Measurements from ENCODE around the gene IGSF23. TPM values are rescaled to one million over a fixed set of nuclear protein-coding genes. Genes with fewer than 3 reads are reported as not detected.

Gene IGSF23
- total RNA-seq, 2 donors from 2014 or later: not detected

GRCh38 chr19:44575116-44575700 is 38.2 kb upstream of the IGSF23 start:
- no peaks in the 10 kb centered on the region for H3K27me3 ChIP-seq (replicated peaks; ENCODE audit: insufficient read depth)
- no peaks in the 10 kb centered on the region for H3K36me3 ChIP-seq
- H3K9me3 ChIP-seq: no peaks in the 10 kb centered on the region
- no peaks in the 10 kb centered on the region for H3K4me1 ChIP-seq (ENCODE audit: control insufficient read depth in 1 of 2, low read depth in 2 of 2)
- no peak overlapping the region for H3K27ac ChIP-seq
- TF ChIP-seq, protein P1, sequence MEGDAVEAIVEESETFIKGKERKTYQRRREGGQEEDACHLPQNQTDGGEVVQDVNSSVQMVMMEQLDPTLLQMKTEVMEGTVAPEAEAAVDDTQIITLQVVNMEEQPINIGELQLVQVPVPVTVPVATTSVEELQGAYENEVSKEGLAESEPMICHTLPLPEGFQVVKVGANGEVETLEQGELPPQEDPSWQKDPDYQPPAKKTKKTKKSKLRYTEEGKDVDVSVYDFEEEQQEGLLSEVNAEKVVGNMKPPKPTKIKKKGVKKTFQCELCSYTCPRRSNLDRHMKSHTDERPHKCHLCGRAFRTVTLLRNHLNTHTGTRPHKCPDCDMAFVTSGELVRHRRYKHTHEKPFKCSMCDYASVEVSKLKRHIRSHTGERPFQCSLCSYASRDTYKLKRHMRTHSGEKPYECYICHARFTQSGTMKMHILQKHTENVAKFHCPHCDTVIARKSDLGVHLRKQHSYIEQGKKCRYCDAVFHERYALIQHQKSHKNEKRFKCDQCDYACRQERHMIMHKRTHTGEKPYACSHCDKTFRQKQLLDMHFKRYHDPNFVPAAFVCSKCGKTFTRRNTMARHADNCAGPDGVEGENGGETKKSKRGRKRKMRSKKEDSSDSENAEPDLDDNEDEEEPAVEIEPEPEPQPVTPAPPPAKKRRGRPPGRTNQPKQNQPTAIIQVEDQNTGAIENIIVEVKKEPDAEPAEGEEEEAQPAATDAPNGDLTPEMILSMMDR (IDR thresholded peaks at IDR 0.05): no peak
- DNase-seq (ENCODE audit: low spot score): no peak
- no peak for ATAC-seq (ENCODE audit: insufficient number of reproducible peaks, low FRiP score, low read depth)
- no peak overlapping the region for H3K4me3 ChIP-seq

DNA sequence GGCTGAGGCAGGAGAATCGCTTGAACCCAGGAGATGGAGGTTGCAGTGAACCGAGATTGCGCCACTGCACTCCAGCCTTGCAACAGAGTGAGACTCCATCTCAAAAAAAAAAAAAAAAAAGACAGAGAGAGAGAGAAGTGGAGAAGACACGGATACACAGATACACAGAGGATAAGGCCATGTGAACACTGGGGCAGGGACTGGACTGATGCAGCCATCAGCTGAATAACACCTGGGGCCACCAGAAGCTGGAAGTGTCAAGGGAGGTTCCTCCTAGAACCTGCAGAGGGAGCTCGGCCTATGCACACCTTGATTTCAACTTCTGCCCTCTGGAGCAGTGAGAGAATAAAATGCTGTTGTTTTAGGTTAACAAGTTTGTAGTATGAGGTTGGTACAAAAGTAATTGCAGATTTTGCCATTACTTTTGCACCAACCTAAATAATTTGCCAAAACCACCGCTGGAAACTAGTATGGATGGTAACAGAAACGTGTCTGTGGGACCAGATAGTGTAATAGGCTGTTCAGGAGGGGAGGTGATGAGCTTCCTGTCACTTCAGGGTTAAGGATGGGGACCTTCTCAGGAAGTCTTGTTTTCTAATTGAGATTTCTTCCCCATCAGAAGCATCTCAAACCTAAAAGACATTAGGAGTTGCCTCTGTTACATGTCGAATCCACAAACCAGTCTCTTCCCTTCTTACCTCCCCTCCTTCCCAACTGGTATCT is 36.4 kb upstream of the IGSF23 start:
- no peak overlapping the region for H3K27ac ChIP-seq
- H3K4me3 ChIP-seq: no peak overlapping the region
- no peaks in the 10 kb centered on the region for H3K36me3 ChIP-seq
- DNase-seq (ENCODE audit: low spot score): no peak
- no peaks in the 10 kb centered on the region for H3K9me3 ChIP-seq
- H3K4me1 ChIP-seq (ENCODE audit: control insufficient read depth in 1 of 2, low read depth in 2 of 2): no peaks in the 10 kb centered on the region
- no peak for ATAC-seq (ENCODE audit: insufficient number of reproducible peaks, low FRiP score, low read depth)
- TF ChIP-seq, protein P1 (IDR thresholded peaks at IDR 0.05): no peak
- H3K27me3 ChIP-seq (replicated peaks; ENCODE audit: insufficient read depth): no peaks in the 10 kb centered on the region

DNA sequence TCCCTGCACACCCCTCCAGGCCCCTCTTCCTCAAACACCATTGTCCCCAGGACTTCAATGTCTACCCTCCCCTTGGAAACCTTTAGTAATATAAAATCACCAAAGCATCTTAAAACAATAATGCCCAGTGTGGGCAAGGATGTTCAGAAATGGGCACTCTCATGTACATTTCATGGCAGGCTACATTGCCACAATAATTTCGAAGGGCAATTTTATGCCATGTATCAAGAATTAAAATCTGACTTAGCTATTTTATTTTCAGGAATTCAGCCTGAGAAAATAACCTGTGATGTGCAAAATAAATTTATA is 35.8 kb upstream of the IGSF23 start:
- TF ChIP-seq, protein P1 (IDR thresholded peaks at IDR 0.05): no peak
- Histone ChIP-seq H3K27me3 (replicated peaks; ENCODE audit: insufficient read depth) (no peaks in the 10 kb centered on the region), H3K36me3 (no peaks in the 10 kb centered on the region), H3K27ac (no peak overlapping the region), H3K4me3 (no peak overlapping the region), H3K9me3 (no peaks in the 10 kb centered on the region), H3K4me1 (ENCODE audit: control insufficient read depth in 1 of 2, low read depth in 2 of 2) (no peaks in the 10 kb centered on the region)
- DNase-seq (ENCODE audit: low spot score) (no peak), ATAC-seq (ENCODE audit: insufficient number of reproducible peaks, low FRiP score, low read depth) (no peak)

- DNase-seq (ENCODE audit: low spot score): no peak
- Histone ChIP-seq H3K9me3 (no peaks in the 10 kb centered on the region), H3K27ac (no peak overlapping the region), H3K4me3 (no peak overlapping the region), H3K27me3 (replicated peaks; ENCODE audit: insufficient read depth) (no peaks in the 10 kb centered on the region), H3K36me3 (no peaks in the 10 kb centered on the region), H3K4me1 (ENCODE audit: control insufficient read depth in 1 of 2, low read depth in 2 of 2) (no peaks in the 10 kb centered on the region)
- TF ChIP-seq, protein P1 (IDR thresholded peaks at IDR 0.05): no peak
- no peak for ATAC-seq (ENCODE audit: insufficient number of reproducible peaks, low FRiP score, low read depth)
Observed at GRCh38 chr19:44579663-44580365, 33.5 kb upstream of the IGSF23 start.

GRCh38 chr19:44580366-44580895 is 32.9 kb upstream of the IGSF23 start:
- ATAC-seq (ENCODE audit: insufficient number of reproducible peaks, low FRiP score, low read depth) (no peak), DNase-seq (ENCODE audit: low spot score) (no peak)
- H3K27ac ChIP-seq: no peak overlapping the region
- no peaks in the 10 kb centered on the region for H3K9me3 ChIP-seq
- H3K4me3 ChIP-seq: no peak overlapping the region
- H3K36me3 ChIP-seq: no peaks in the 10 kb centered on the region
- H3K27me3 ChIP-seq (replicated peaks; ENCODE audit: insufficient read depth): no peaks in the 10 kb centered on the region
- TF ChIP-seq, protein P1 (IDR thresholded peaks at IDR 0.05): no peak
- no peaks in the 10 kb centered on the region for H3K4me1 ChIP-seq (ENCODE audit: control insufficient read depth in 1 of 2, low read depth in 2 of 2)

Measured in thoracic aorta (tissue), 2 donors.